ENCODE measurements around the gene ATF6. TPM values are rescaled to one million over a fixed set of nuclear protein-coding genes. Genes with fewer than 3 reads are reported as not detected.

ATF6 gene
- total RNA-seq, 2 experiments from 2014 or later, result 16.9 to 17.3 TPM

- Mint-ChIP-seq H3K27ac (peak overlapping the region; percentile 76), H3K36me3 (ENCODE audit: low read depth) (peaks cover 39% of the 10 kb centered on the region), H3K4me3 (peak overlapping the region; percentile 2), H3K9me3 (no peaks in the 10 kb centered on the region), H3K27me3 (no peaks in the 10 kb centered on the region), H3K4me1 (ENCODE audit: low read depth) (peaks cover 27% of the 10 kb centered on the region)
- ATAC-seq, result no peak
- intact Hi-C loops (cut with micrococcal nuclease), result no loop called here
- no peak for DNase-seq
- CTCF ChIA-PET, result interaction anchor here (0.7 to 1.7 kb wide), 7 partner anchors 10 to 189 kb away, joined by 3 to 6 read pairs (median 4); no protein-coding TSS in a partner anchor
- no peak for TF ChIP-seq CTCF (IDR thresholded peaks at IDR 0.05)
- POLR2A ChIA-PET, result no interaction called here
These were observed 153.1 kb downstream of the ATF6 start for GRCh38 chr1:161919229-161919628.

GRCh38 chr1:161921491-161921890, 155.4 kb downstream of the ATF6 start:
- Mint-ChIP-seq H3K27me3 (no peaks in the 10 kb centered on the region), H3K4me3 (no peak overlapping the region), H3K9me3 (peaks cover 3% of the 10 kb centered on the region), H3K36me3 (ENCODE audit: low read depth) (peaks cover 46% of the 10 kb centered on the region), H3K27ac (no peak overlapping the region), H3K4me1 (ENCODE audit: low read depth) (peaks cover 29% of the 10 kb centered on the region)
- POLR2A ChIA-PET, result no interaction called here
- intact Hi-C loops (cut with micrococcal nuclease), result no loop called here
- DNase-seq (no peak), ATAC-seq (no peak)
- CTCF ChIA-PET, result interaction anchor here (0.8 to 0.9 kb wide), 2 partner anchors 41 to 135 kb away, joined by 3 read pairs; no protein-coding TSS in a partner anchor
- no peak for TF ChIP-seq CTCF (IDR thresholded peaks at IDR 0.05)

GRCh38 chr1:161921990-161922389, 155.9 kb downstream of the ATF6 start:
- H3K9me3 Mint-ChIP-seq, result peaks cover 3% of the 10 kb centered on the region
- ChIA-PET CTCF (no interaction called here), POLR2A (no interaction called here)
- ATAC-seq, result no peak
- no peak for DNase-seq
- TF ChIP-seq CTCF (IDR thresholded peaks at IDR 0.05), result no peak
- intact Hi-C loops (cut with micrococcal nuclease), result no loop called here
- peaks cover 30% of the 10 kb centered on the region for H3K4me1 Mint-ChIP-seq (ENCODE audit: low read depth)
- H3K27ac Mint-ChIP-seq, result no peak overlapping the region
- no peaks in the 10 kb centered on the region for H3K27me3 Mint-ChIP-seq
- H3K36me3 Mint-ChIP-seq (ENCODE audit: low read depth), result peaks cover 47% of the 10 kb centered on the region
- H3K4me3 Mint-ChIP-seq, result no peak overlapping the region

- intact Hi-C loops (cut with micrococcal nuclease), result no loop called here
- Mint-ChIP-seq H3K27ac (no peak overlapping the region), H3K9me3 (peaks cover 4% of the 10 kb centered on the region), H3K27me3 (no peaks in the 10 kb centered on the region), H3K36me3 (ENCODE audit: low read depth) (peaks cover 23% of the 10 kb centered on the region), H3K4me1 (ENCODE audit: low read depth) (peaks cover 15% of the 10 kb centered on the region), H3K4me3 (no peak overlapping the region)
- no peak for DNase-seq
- CTCF ChIA-PET, result interaction anchor here (1.5 to 2.5 kb wide), 2 partner anchors 13 to 17 kb away, joined by 3 to 10 read pairs; no protein-coding TSS in a partner anchor
- no peak for ATAC-seq
- TF ChIP-seq CTCF (IDR thresholded peaks at IDR 0.05), result no peak
- POLR2A ChIA-PET, result no interaction called here
These were observed 161.9 kb downstream of the ATF6 start for GRCh38 chr1:161928056-161928455.

GRCh38 chr1:161929137-161929536, 163.0 kb downstream of the ATF6 start:
- peaks cover 4% of the 10 kb centered on the region for H3K9me3 Mint-ChIP-seq
- no peak overlapping the region for H3K4me3 Mint-ChIP-seq
- no peak overlapping the region for H3K27ac Mint-ChIP-seq
- POLR2A ChIA-PET, result interaction anchor here (0.9 kb wide), 1 partner anchor 14 kb away, joined by 4 read pairs; no protein-coding TSS in a partner anchor
- H3K36me3 Mint-ChIP-seq (ENCODE audit: low read depth), result peaks cover 17% of the 10 kb centered on the region
- CTCF ChIA-PET, result interaction anchor here (1.5 to 2.5 kb wide), 4 partner anchors 10 to 32 kb away, joined by 3 to 10 read pairs (median 6); no protein-coding TSS in a partner anchor
- no peaks in the 10 kb centered on the region for H3K27me3 Mint-ChIP-seq
- intact Hi-C loops (cut with micrococcal nuclease), result no loop called here
- H3K4me1 Mint-ChIP-seq (ENCODE audit: low read depth), result peaks cover 24% of the 10 kb centered on the region
- ATAC-seq (no peak), DNase-seq (no peak)
- no peak for TF ChIP-seq CTCF (IDR thresholded peaks at IDR 0.05)
